ENCODE measurements around the gene ARHGAP26. TPM values are rescaled to one million over a fixed set of nuclear protein-coding genes. Genes with fewer than 3 reads are reported as not detected.

The ARHGAP26 gene
- total RNA-seq, 1 donor = 7.6 TPM

DNA sequence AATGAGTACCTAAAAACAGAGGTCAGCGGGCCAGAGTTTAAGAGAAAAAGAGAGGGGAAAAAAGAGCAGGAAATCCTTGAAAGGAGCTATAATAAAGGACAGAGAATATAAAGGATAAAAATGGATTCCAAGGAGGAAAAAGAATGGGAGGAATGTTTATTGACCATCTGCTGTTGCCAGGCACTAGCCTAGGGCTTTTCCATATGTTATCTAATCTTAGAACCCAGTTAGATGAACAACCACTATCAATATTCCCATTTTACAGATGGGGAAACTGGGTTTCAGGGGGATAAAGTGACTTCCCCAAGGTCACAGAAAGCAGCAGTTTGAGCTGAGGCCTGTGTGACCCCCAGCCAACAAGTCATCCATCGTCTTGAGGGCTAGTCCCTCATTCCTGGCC lies 400.8 kb downstream of the ARHGAP26 start:
- no peak for DNase-seq (ENCODE audit: insufficient read length, low spot score, missing footprints)
- H3K9me3 ChIP-seq (ENCODE audit: low read depth, low read length) = no peaks in the 10 kb centered on the region
- no peaks in the 10 kb centered on the region for H3K36me3 ChIP-seq (ENCODE audit: insufficient read depth, low read length)
- no peaks in the 10 kb centered on the region for H3K79me2 ChIP-seq (ENCODE audit: insufficient read depth, low read length)
- TF ChIP-seq, protein P1, sequence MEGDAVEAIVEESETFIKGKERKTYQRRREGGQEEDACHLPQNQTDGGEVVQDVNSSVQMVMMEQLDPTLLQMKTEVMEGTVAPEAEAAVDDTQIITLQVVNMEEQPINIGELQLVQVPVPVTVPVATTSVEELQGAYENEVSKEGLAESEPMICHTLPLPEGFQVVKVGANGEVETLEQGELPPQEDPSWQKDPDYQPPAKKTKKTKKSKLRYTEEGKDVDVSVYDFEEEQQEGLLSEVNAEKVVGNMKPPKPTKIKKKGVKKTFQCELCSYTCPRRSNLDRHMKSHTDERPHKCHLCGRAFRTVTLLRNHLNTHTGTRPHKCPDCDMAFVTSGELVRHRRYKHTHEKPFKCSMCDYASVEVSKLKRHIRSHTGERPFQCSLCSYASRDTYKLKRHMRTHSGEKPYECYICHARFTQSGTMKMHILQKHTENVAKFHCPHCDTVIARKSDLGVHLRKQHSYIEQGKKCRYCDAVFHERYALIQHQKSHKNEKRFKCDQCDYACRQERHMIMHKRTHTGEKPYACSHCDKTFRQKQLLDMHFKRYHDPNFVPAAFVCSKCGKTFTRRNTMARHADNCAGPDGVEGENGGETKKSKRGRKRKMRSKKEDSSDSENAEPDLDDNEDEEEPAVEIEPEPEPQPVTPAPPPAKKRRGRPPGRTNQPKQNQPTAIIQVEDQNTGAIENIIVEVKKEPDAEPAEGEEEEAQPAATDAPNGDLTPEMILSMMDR (IDR thresholded peaks at IDR 0.05; ENCODE audit: extremely low read depth, low read depth, low read length) = no peak
- H2AFZ ChIP-seq (ENCODE audit: low read length) = no peak overlapping the region
- no peak overlapping the region for H3K4me2 ChIP-seq (ENCODE audit: insufficient read depth, low read length)
- no peak overlapping the region for H3K4me3 ChIP-seq (ENCODE audit: insufficient read depth, low read length)
- H3K4me1 ChIP-seq (ENCODE audit: insufficient read depth, low read length) = peaks cover 8% of the 10 kb centered on the region
- no peaks in the 10 kb centered on the region for H3K27me3 ChIP-seq (ENCODE audit: insufficient read depth, low read length)
- H4K20me1 ChIP-seq (ENCODE audit: insufficient read depth, low read length) = no peaks in the 10 kb centered on the region
- H3K27ac ChIP-seq (ENCODE audit: low read depth, low read length) = no peak overlapping the region

DNA sequence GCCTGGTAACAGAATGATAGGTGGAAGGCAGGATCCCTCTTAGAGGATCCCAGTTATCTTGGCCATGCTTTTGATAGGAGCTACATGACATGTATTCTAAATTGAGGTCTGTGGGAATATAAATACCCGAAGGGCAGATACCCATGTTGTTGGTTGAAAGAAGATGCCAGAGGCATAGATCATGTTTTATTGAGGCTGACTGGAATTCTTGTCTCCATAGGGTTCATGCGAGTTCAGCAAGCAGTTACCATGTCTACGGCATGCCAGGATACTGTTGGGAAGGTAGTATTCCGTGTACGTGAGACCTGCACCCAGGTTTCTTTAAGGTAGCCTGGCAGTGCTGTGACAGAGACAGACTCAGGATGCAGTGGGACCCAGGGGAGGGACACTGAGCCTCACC lies 402.6 kb downstream of the ARHGAP26 start:
- no peak overlapping the region for H3K27ac ChIP-seq (ENCODE audit: low read depth, low read length)
- H2AFZ ChIP-seq (ENCODE audit: low read length) = no peak overlapping the region
- TF ChIP-seq, protein P1 (IDR thresholded peaks at IDR 0.05; ENCODE audit: extremely low read depth, low read depth, low read length) = no peak
- H3K9me3 ChIP-seq (ENCODE audit: low read depth, low read length) = no peaks in the 10 kb centered on the region
- H3K4me2 ChIP-seq (ENCODE audit: insufficient read depth, low read length) = no peak overlapping the region
- no peak overlapping the region for H3K4me3 ChIP-seq (ENCODE audit: insufficient read depth, low read length)
- H3K36me3 ChIP-seq (ENCODE audit: insufficient read depth, low read length) = no peaks in the 10 kb centered on the region
- H3K27me3 ChIP-seq (ENCODE audit: insufficient read depth, low read length) = no peaks in the 10 kb centered on the region
- no peaks in the 10 kb centered on the region for H3K79me2 ChIP-seq (ENCODE audit: insufficient read depth, low read length)
- peaks cover 21% of the 10 kb centered on the region for H3K4me1 ChIP-seq (ENCODE audit: insufficient read depth, low read length)
- no peaks in the 10 kb centered on the region for H4K20me1 ChIP-seq (ENCODE audit: insufficient read depth, low read length)
- peak; percentile 42 for DNase-seq (ENCODE audit: insufficient read length, low spot score, missing footprints)

DNA sequence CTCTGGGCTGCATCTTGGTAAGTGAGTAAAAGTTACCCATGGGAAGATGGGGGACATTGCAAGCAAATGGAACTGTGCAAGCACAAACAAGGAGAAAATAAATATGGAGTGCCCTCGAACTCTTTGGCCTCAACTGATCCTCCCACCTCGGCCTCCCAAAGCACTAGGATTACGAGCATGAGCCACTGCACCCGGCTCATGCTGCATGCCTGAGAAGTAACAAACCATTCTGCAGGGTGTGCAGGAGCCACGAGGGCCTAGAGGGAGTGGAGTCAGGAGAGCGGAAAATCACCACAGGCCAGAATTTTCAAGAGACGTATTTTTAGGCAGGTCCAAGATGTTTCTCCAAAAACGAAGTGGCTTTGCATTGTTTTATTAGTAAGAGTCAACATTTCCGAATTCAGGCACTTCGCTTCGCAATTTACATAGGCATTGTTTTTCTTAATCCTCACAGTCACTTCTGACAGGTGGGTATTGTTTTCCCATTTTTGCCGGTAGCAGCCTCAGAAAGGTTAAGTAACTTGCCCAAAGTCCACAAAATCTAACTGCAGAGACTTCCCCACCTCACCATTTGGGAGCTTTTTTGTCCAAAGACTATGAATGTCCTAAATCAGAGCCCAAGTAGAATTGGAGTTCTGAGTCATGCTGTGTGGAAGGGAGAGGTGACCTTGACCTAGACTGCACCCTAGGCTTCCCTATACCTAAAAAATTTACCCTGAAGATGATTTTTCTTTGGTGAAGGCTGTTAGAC lies 403.1 kb downstream of the ARHGAP26 start:
- H3K36me3 ChIP-seq (ENCODE audit: insufficient read depth, low read length) = no peaks in the 10 kb centered on the region

More for the DNA sequence above, 403.1 kb downstream of the ARHGAP26 start:
- Histone ChIP-seq H4K20me1 (ENCODE audit: insufficient read depth, low read length) (no peaks in the 10 kb centered on the region), H3K4me3 (ENCODE audit: insufficient read depth, low read length) (no peak overlapping the region), H3K9me3 (ENCODE audit: low read depth, low read length) (no peaks in the 10 kb centered on the region), H3K4me2 (ENCODE audit: insufficient read depth, low read length) (no peak overlapping the region), H3K79me2 (ENCODE audit: insufficient read depth, low read length) (no peaks in the 10 kb centered on the region), H3K4me1 (ENCODE audit: insufficient read depth, low read length) (peaks cover 23% of the 10 kb centered on the region), H3K27me3 (ENCODE audit: insufficient read depth, low read length) (no peaks in the 10 kb centered on the region), H3K27ac (ENCODE audit: low read depth, low read length) (no peak overlapping the region), H2AFZ (ENCODE audit: low read length) (no peak overlapping the region)
- no peak for DNase-seq (ENCODE audit: insufficient read length, low spot score, missing footprints)
- TF ChIP-seq, protein P1 (IDR thresholded peaks at IDR 0.05; ENCODE audit: extremely low read depth, low read depth, low read length) = no peak
